Mesothelial cell of epicardium (in vitro differentiated cells): ENCODE data around the gene RILPL1. TPM values are rescaled to one million over a fixed set of nuclear protein-coding genes. Genes with fewer than 3 reads are reported as not detected.

Experiments
- DNase-seq, 2 experiments: peaks; one replicate each; pipeline ENCODE4 v3.0.0; 2021; ENCODE audit warnings: low spot score in 2 of 2; ENCODE audit not compliant: unreplicated experiment in 2 of 2
- H3K27ac Mint-ChIP-seq: 2 replicates; pipeline ENCODE4 v1.8.0; 2021; ENCODE audit warnings: mixed read lengths
- H3K27me3 Mint-ChIP-seq: 2 replicates; pipeline ENCODE4 v1.8.0; 2021; ENCODE audit warnings: low read depth, mixed read lengths
- H3K36me3 Mint-ChIP-seq: 2 replicates; pipeline ENCODE4 v1.8.0; 2021; ENCODE audit warnings: mixed read lengths
- H3K4me1 Mint-ChIP-seq: 2 replicates; pipeline ENCODE4 v1.8.0; 2021; ENCODE audit warnings: mixed read lengths
- H3K4me3 Mint-ChIP-seq: 2 replicates; pipeline ENCODE4 v1.8.0; 2021; ENCODE audit warnings: mild to moderate bottlenecking, moderate library complexity, mixed read lengths
- H3K9me3 Mint-ChIP-seq: 2 replicates; pipeline ENCODE4 v1.8.0; 2021; ENCODE audit warnings: mixed read lengths
- CTCF ChIP-seq: fragments of 200-600 bp; sonication (generic); IDR thresholded peaks from one replicate; pipeline ENCODE4 v1.5.0; 2021; ENCODE audit warnings: antibody characterized with exemption; ENCODE audit not compliant: unreplicated experiment
- total RNA-seq: library from RNA; stranded (reverse); gene quantifications from 3 replicates; pipeline ENCODE4 v1.2.1, GENCODE V29; 2021

RILPL1 gene
- total RNA-seq, 1 donor from 2014 or later: 45.4 TPM

- no peak for TF ChIP-seq CTCF
- H3K9me3 Mint-ChIP-seq: no peaks in the 10 kb centered on the region
- H3K36me3 Mint-ChIP-seq: peaks cover 15% of the 10 kb centered on the region
- no peak for DNase-seq
- H3K27ac Mint-ChIP-seq: peak overlapping the region; percentile 88
- H3K4me1 Mint-ChIP-seq: peaks cover 21% of the 10 kb centered on the region
- H3K27me3 Mint-ChIP-seq: no peaks in the 10 kb centered on the region
- H3K4me3 Mint-ChIP-seq: peak overlapping the region; percentile 82
Measured at GRCh38 chr12:123532019-123532418, 1.5 kb downstream of the RILPL1 start.

- Mint-ChIP-seq H3K36me3 (peaks cover 19% of the 10 kb centered on the region), H3K4me3 (no peak overlapping the region), H3K4me1 (peaks cover 21% of the 10 kb centered on the region), H3K27me3 (no peaks in the 10 kb centered on the region), H3K9me3 (no peaks in the 10 kb centered on the region), H3K27ac (peak overlapping the region; percentile 19)
- TF ChIP-seq CTCF: no peak
- DNase-seq: no peak
Measured at GRCh38 chr12:123531091-123531490, 2.4 kb downstream of the RILPL1 start.

- Mint-ChIP-seq H3K36me3 (peaks cover 21% of the 10 kb centered on the region), H3K4me1 (peaks cover 21% of the 10 kb centered on the region), H3K4me3 (no peak overlapping the region), H3K27me3 (no peaks in the 10 kb centered on the region), H3K9me3 (no peaks in the 10 kb centered on the region), H3K27ac (no peak overlapping the region)
- no peak for TF ChIP-seq CTCF
- no peak for DNase-seq
Measured at GRCh38 chr12:123530668-123531067, 2.9 kb downstream of the RILPL1 start.

GRCh38 chr12:123529686-123530085 lies 3.8 kb downstream of the RILPL1 start:
- peak overlapping the region; percentile 44 for H3K27ac Mint-ChIP-seq
- peaks cover under 1% of the 10 kb centered on the region for H3K9me3 Mint-ChIP-seq
- H3K4me1 Mint-ChIP-seq: peaks cover 21% of the 10 kb centered on the region
- peaks cover 21% of the 10 kb centered on the region for H3K36me3 Mint-ChIP-seq
- H3K4me3 Mint-ChIP-seq: no peak overlapping the region
- TF ChIP-seq CTCF: no peak
- no peak for DNase-seq
- H3K27me3 Mint-ChIP-seq: no peaks in the 10 kb centered on the region

GRCh38 chr12:123528858-123529257 lies 4.7 kb downstream of the RILPL1 start:
- peaks cover 18% of the 10 kb centered on the region for H3K4me1 Mint-ChIP-seq
- H3K27me3 Mint-ChIP-seq: no peaks in the 10 kb centered on the region
- no peak for TF ChIP-seq CTCF
- DNase-seq: no peak
- H3K9me3 Mint-ChIP-seq: peaks cover 4% of the 10 kb centered on the region
- H3K4me3 Mint-ChIP-seq: no peak overlapping the region
- peaks cover 29% of the 10 kb centered on the region for H3K36me3 Mint-ChIP-seq
- H3K27ac Mint-ChIP-seq: no peak overlapping the region

GRCh38 chr12:123526542-123527080 lies 6.9 kb downstream of the RILPL1 start:
- Mint-ChIP-seq H3K4me1 (peaks cover 5% of the 10 kb centered on the region), H3K27me3 (no peaks in the 10 kb centered on the region), H3K4me3 (no peak overlapping the region), H3K27ac (peak overlapping the region; percentile 34), H3K9me3 (peaks cover 4% of the 10 kb centered on the region), H3K36me3 (peaks cover 36% of the 10 kb centered on the region)
- DNase-seq: no peak
- no peak for TF ChIP-seq CTCF
